HEK293 (cell line): ENCODE data around the gene FOSL1.

Experiments used
- BCL6B ChIP-seq: fragments of 450-650 bp; formaldehyde crosslinking; IDR thresholded peaks from 2 replicates; pipeline ENCODE4 v1.5.1; 2017; ENCODE audit warnings: missing biosample characterization, missing genetic modification characterization
- CTCF ChIP-seq: fragments of 450-650 bp; formaldehyde crosslinking; IDR thresholded peaks from 2 replicates; pipeline ENCODE4 v1.5.1; 2016; ENCODE audit warnings: missing biosample characterization, missing genetic modification characterization
- GLI4 ChIP-seq: fragments of 450-650 bp; formaldehyde crosslinking; IDR thresholded peaks from 2 replicates; pipeline ENCODE4 v1.5.1; 2016; ENCODE audit warnings: missing biosample characterization, missing genetic modification characterization
- ZBTB44 ChIP-seq: fragments of 450-650 bp; IDR thresholded peaks from 2 replicates; pipeline ENCODE4 v1.5.1; 2018; ENCODE audit warnings: missing biosample characterization, mild to moderate bottlenecking, missing genetic modification characterization
- ZBTB49 ChIP-seq: fragments of 450-650 bp; formaldehyde crosslinking; IDR thresholded peaks from 2 replicates; pipeline ENCODE4 v1.5.1; 2016; ENCODE audit warnings: missing biosample characterization, missing genetic modification characterization, low read depth
- ZNF175 ChIP-seq: fragments of 450-650 bp; formaldehyde crosslinking; IDR thresholded peaks from 2 replicates; pipeline ENCODE4 v1.5.1; 2016; ENCODE audit warnings: missing biosample characterization, missing genetic modification characterization
- ZNF184 ChIP-seq: fragments of 450-650 bp; IDR thresholded peaks from 2 replicates; pipeline ENCODE4 v1.5.1; 2018; ENCODE audit warnings: missing biosample characterization, mild to moderate bottlenecking, missing genetic modification characterization
- ZNF398 ChIP-seq: fragments of 450-650 bp; formaldehyde crosslinking; IDR thresholded peaks from 2 replicates; pipeline ENCODE4 v1.5.1; 2017; ENCODE audit warnings: missing biosample characterization, missing genetic modification characterization
- ZNF510 ChIP-seq: fragments of 450-650 bp; formaldehyde crosslinking; IDR thresholded peaks from 2 replicates; pipeline ENCODE4 v1.5.1; 2018; ENCODE audit warnings: mild to moderate bottlenecking, missing genetic modification characterization, missing biosample characterization; ENCODE audit not compliant: insufficient replicate concordance
- ZNF571 ChIP-seq: fragments of 450-650 bp; formaldehyde crosslinking; IDR thresholded peaks from 2 replicates; pipeline ENCODE4 v1.5.0; 2017; ENCODE audit warnings: missing biosample characterization, missing genetic modification characterization

- no peak for TF ChIP-seq ZNF510 (tag by site-specific recombination)
- no peak for TF ChIP-seq ZNF175 (tag by site-specific recombination)
- no peak for TF ChIP-seq ZNF571
- TF ChIP-seq ZNF398 (tag by site-specific recombination) = no peak
- TF ChIP-seq GLI4 (tag by site-specific recombination) = no peak
- TF ChIP-seq CTCF = no peak
- no peak for TF ChIP-seq BCL6B (tag by site-specific recombination)
- no peak for TF ChIP-seq ZBTB44 (tag by site-specific recombination)
- TF ChIP-seq ZNF184 (tag by site-specific recombination) = no peak
- no peak for TF ChIP-seq ZBTB49 (tag by site-specific recombination)
Observed at GRCh38 chr11:65947133-65947532, 46.9 kb upstream of the FOSL1 start.
